ENCODE data around the gene MRGPRF.

The MRGPRF gene

GRCh38 chr11:69050592-69051380, 37.7 kb upstream of the MRGPRF start:
- in situ Hi-C loops (cut with MboI; ENCODE audit: low sequenced_read_pairs): no loop called here

GRCh38 chr11:69049490-69049867, 36.4 kb upstream of the MRGPRF start:
- in situ Hi-C loops (cut with MboI; ENCODE audit: low sequenced_read_pairs): no loop called here

- in situ Hi-C loops (cut with MboI; ENCODE audit: low sequenced_read_pairs): no loop called here
Measured at GRCh38 chr11:69048694-69049489, 35.8 kb upstream of the MRGPRF start, which contains the start of gene TPCN2. TSS of gene TPCN2 (plus strand) at chr11:69048932. CDS start at chr11:69048998, 66 bp downstream.

GRCh38 chr11:69048031-69048693, 35.1 kb upstream of the MRGPRF start:
- in situ Hi-C loops (cut with MboI; ENCODE audit: low sequenced_read_pairs): no loop called here

GRCh38 chr11:69044111-69045013, 31.3 kb upstream of the MRGPRF start:
- in situ Hi-C loops (cut with MboI; ENCODE audit: low sequenced_read_pairs): no loop called here

GRCh38 chr11:69041516-69041915, 28.5 kb upstream of the MRGPRF start:
- in situ Hi-C loops (cut with MboI; ENCODE audit: low sequenced_read_pairs): no loop called here

GRCh38 chr11:69040581-69041260, 27.7 kb upstream of the MRGPRF start:
- in situ Hi-C loops (cut with MboI; ENCODE audit: low sequenced_read_pairs): no loop called here

GRCh38 chr11:69040051-69040450, 27.0 kb upstream of the MRGPRF start:
- in situ Hi-C loops (cut with MboI; ENCODE audit: low sequenced_read_pairs): no loop called here

GRCh38 chr11:69039501-69039900, 26.5 kb upstream of the MRGPRF start:
- in situ Hi-C loops (cut with MboI; ENCODE audit: low sequenced_read_pairs): no loop called here

GRCh38 chr11:69037544-69037943, 24.5 kb upstream of the MRGPRF start:
- in situ Hi-C loops (cut with MboI; ENCODE audit: low sequenced_read_pairs): no loop called here

GRCh38 chr11:69037074-69037473, 24.0 kb upstream of the MRGPRF start:
- in situ Hi-C loops (cut with MboI; ENCODE audit: low sequenced_read_pairs): no loop called here

GRCh38 chr11:69035946-69036340, 22.9 kb upstream of the MRGPRF start:
- in situ Hi-C loops (cut with MboI; ENCODE audit: low sequenced_read_pairs): no loop called here

GRCh38 chr11:69035150-69035945, 22.3 kb upstream of the MRGPRF start:
- in situ Hi-C loops (cut with MboI; ENCODE audit: low sequenced_read_pairs): no loop called here

- in situ Hi-C loops (cut with MboI; ENCODE audit: low sequenced_read_pairs): no loop called here
Measured at GRCh38 chr11:69034123-69034867, 21.2 kb upstream of the MRGPRF start.

GRCh38 chr11:69033431-69033830, 20.4 kb upstream of the MRGPRF start:
- in situ Hi-C loops (cut with MboI; ENCODE audit: low sequenced_read_pairs): no loop called here

GRCh38 chr11:69032833-69033232, 19.8 kb upstream of the MRGPRF start:
- in situ Hi-C loops (cut with MboI; ENCODE audit: low sequenced_read_pairs): no loop called here

- in situ Hi-C loops (cut with MboI; ENCODE audit: low sequenced_read_pairs): no loop called here
Measured at GRCh38 chr11:69030301-69030700, 17.3 kb upstream of the MRGPRF start.

- in situ Hi-C loops (cut with MboI; ENCODE audit: low sequenced_read_pairs): no loop called here
Measured at GRCh38 chr11:69027704-69028372, 14.8 kb upstream of the MRGPRF start.

Data from HL-60/S4 treated with phorbol 12-myristate 13-acetate at 8.2 ng/mL for 4 days and 3 days (cell line).